Mammary epithelial cell (primary cell): ENCODE data around the gene ADCY2.

Experiments
- EZH2 ChIP-seq: IDR thresholded peaks from 2 replicates; pipeline ENCODE4 v1.6.1; 2012; ENCODE audit warnings: low read length, inconsistent platforms, borderline replicate concordance
- TF ChIP-seq, protein P1 (sequence below), 2 donors: IDR thresholded peaks in 1 of 2; conservative IDR thresholded peaks in 1 of 2; 2 replicates each; pipeline ENCODE4 v1.5.1; 2011 to 2012; ENCODE audit warnings: inconsistent platforms in 2 of 2, low read length in 2 of 2, mild to moderate bottlenecking in 2 of 2, control low read depth in 1 of 2, low read depth in 1 of 2; ENCODE audit not compliant: insufficient read depth in 1 of 2; ENCODE audit errors: extremely low read depth in 1 of 2

DNA sequence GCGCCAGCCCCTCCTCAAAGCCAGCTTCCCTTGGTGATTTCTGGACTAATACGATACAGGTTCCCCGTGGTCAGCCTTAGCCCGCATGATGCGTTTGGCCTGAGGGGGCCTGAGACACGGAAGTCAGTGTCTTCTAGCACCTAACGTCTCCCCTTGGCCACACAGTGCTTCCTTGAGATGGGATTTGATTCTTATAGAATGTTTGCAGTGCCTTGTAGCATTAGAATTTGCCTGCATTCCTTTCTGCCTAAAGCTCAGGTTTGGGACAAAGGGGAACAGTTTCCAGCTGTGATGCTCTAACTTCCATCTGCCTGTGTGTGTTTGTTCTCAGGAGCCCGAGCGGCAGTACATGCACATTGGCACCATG lies 420.6 kb downstream of the ADCY2 start:
- TF ChIP-seq, protein P1, sequence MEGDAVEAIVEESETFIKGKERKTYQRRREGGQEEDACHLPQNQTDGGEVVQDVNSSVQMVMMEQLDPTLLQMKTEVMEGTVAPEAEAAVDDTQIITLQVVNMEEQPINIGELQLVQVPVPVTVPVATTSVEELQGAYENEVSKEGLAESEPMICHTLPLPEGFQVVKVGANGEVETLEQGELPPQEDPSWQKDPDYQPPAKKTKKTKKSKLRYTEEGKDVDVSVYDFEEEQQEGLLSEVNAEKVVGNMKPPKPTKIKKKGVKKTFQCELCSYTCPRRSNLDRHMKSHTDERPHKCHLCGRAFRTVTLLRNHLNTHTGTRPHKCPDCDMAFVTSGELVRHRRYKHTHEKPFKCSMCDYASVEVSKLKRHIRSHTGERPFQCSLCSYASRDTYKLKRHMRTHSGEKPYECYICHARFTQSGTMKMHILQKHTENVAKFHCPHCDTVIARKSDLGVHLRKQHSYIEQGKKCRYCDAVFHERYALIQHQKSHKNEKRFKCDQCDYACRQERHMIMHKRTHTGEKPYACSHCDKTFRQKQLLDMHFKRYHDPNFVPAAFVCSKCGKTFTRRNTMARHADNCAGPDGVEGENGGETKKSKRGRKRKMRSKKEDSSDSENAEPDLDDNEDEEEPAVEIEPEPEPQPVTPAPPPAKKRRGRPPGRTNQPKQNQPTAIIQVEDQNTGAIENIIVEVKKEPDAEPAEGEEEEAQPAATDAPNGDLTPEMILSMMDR (conservative IDR thresholded peaks at IDR 0.05 in 1 of 2, IDR thresholded peaks at IDR 0.05 in 1 of 2; ENCODE audit: extremely low read depth in 1 of 2, insufficient read depth in 1 of 2, low read depth in 1 of 2, low read length in 2 of 2), result no peak
- TF ChIP-seq EZH2, result no peak
